22Rv1 (cell line): ENCODE measurements around the gene NUB1.

ENCODE experiments used
- H3K27ac ChIP-seq: fragments of 450-650 bp; 2 replicates; pipeline ENCODE4 v1.5.1; 2017
- CTCF ChIP-seq: fragments of 450-650 bp; IDR thresholded peaks from 2 replicates; pipeline ENCODE4 v1.5.1; 2017; ENCODE audit warnings: mild to moderate bottlenecking
- ZFX ChIP-seq: fragments of 450-650 bp; IDR thresholded peaks from 2 replicates; pipeline ENCODE4 v1.6.1; 2017; ENCODE audit warnings: antibody characterized with exemption, borderline replicate concordance

NUB1 gene

GRCh38 chr7:151339651-151340382 is 1.8 kb upstream of the NUB1 start:
- TF ChIP-seq CTCF (no peak), ZFX (no peak)
- no peak overlapping the region for H3K27ac ChIP-seq

- H3K27ac ChIP-seq: peak overlapping the region; percentile 58; the same call in 1 of the 2 replicates
- TF ChIP-seq CTCF: no peak
- TF ChIP-seq ZFX: no peak
These were observed 737 bp upstream of the NUB1 start for GRCh38 chr7:151340794-151341356.

- TF ChIP-seq ZFX: no peak
- no peak for TF ChIP-seq CTCF
- peak overlapping the region; percentile 58 for H3K27ac ChIP-seq
These were observed 562 bp downstream of the NUB1 start for GRCh38 chr7:151342102-151342646.

- peak overlapping the region; percentile 58; the same call in 1 of the 2 replicates for H3K27ac ChIP-seq
- TF ChIP-seq ZFX (no peak), CTCF (no peak)
These were observed 1.2 kb downstream of the NUB1 start for GRCh38 chr7:151342811-151343210.

- TF ChIP-seq CTCF: no peak
- no peak for TF ChIP-seq ZFX
- no peak overlapping the region for H3K27ac ChIP-seq
These were observed 1.9 kb downstream of the NUB1 start for GRCh38 chr7:151343516-151343915.

GRCh38 chr7:151345576-151346469 is 4.2 kb downstream of the NUB1 start:
- peak overlapping the region; percentile 35 for H3K27ac ChIP-seq
- TF ChIP-seq ZFX (no peak), CTCF (no peak)
